Measurements from ENCODE around the gene ATG5.
"Not testable (repeated sequence)": the region's sequence is repeated elsewhere in the genome, so short reads cannot be mapped to it uniquely, and the experiment has no call there.

Gene ATG5

DNA sequence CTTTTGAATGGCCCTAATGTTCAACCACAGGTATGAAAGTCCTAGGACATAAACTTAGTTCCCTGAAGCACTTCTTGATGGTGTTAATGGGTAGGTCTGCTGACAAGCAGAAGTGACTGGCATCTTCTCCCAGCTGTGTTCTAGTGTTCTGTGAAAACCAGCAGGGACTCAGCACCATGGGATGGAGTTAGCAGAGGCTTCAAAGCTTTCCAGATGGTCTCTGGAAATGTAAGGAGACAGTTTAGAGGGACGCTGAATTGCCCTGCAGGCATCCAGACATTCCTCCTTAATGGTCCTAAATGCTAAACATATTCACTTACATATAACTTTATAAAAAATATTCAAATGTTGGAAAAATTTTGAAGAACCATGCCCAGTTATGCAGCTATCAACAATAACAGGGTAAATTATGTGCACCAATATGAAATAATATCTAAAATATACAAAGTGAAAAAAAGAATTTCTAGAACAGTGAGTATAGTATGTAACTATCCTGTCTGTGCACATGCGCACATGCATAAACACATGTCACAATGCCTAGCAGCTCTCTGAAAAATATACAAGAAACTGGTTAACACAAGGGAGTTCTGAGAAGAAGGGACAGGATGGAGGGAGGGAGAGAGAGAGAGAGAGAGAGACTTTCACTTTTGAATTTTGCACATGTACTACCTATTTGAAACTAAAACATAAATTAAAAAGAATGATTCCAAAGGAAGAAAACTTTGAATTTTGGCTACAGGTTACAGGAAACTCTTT lies 152.3 kb downstream of the ATG5 start:
- DNase-seq = no peak

DNA sequence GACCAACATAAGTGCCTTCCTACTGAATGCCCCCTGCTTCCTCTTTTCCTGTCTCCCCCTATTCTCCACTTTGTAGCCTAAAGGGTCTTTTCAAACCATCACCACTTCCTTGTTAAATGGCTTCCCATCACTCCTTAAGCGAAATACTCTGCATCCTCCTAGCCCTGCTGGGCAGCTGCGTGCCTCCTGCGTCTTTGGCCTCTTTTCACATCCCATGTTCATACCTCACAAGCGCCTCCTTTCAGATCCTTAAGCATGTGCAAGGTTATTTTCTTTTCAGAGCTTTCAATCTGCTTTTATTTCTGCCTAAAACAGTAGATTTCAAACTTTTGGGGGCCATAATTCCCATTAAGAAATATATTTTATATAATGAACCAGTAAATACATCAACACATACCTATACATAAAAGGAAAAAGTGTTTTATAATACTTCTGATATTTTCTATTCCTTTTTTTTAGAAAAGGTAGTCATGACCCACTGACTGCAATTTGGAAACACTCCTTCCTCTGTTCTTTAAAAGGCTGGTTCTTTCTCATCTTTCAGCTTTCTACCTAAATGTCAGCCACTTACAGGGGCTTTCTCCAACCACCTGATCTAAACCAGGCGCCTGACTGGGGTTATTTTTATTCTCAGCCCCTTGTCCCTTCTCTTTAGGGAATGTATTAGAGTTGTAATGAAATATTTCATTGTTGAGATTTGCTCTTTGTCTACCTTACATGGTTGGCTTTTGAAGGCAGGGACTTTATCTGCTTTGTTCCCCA lies 155.3 kb downstream of the ATG5 start:
- no peak for DNase-seq

DNA sequence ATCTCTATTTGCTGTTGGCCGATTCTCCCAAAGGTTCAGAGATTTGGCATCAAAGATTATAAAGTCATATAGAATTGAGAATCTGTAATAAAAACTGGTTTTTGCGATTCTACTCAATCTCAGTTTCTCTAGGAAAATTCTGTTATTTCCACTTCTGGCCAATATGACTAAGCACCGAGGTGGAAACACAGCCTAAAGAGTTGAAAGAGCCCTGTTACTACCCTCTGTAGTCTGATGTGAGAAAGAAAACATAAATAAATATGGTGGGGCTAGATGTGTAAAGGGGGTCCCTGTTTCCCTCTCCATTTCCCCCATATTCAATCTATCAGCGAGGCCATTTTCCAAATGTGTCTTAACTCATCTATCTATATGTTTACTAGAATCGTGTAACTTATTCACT lies 156.0 kb downstream of the ATG5 start:
- DNase-seq = no peak

- no peak for DNase-seq
Measured at GRCh38 chr6:106168097-106168888, 157.3 kb downstream of the ATG5 start.

GRCh38 chr6:106167096-106167814 lies 158.3 kb downstream of the ATG5 start:
- DNase-seq = no peak

DNA sequence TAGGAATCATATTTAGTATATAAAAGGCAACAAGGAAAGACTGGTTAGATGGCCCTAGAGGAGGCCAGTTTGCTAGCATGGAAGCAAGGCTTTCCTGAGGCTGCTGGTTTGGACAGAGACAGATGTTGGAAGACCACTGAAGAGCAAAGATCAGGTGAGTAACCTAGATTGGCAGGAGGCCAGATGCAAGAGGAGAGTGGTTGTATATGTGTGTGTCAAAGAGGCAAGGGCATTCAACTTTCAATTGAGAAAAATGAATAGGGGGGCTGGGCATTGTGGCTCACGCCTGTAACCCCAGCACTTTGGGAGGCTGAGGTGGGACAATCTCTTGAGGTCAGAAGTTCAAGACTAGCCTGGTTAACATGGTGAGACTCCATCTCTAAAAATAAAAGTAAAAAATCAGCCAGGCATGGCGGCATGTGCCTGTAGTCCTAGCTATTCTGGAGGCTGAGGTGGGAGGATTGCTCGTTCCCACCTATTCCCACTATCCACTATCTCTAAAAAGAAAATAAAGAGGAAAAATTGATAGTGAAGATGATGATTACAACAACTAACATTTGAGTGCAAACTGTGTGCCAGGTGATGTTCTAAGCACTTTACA lies 159.6 kb downstream of the ATG5 start:
- peak; percentile 8 for DNase-seq

DNA sequence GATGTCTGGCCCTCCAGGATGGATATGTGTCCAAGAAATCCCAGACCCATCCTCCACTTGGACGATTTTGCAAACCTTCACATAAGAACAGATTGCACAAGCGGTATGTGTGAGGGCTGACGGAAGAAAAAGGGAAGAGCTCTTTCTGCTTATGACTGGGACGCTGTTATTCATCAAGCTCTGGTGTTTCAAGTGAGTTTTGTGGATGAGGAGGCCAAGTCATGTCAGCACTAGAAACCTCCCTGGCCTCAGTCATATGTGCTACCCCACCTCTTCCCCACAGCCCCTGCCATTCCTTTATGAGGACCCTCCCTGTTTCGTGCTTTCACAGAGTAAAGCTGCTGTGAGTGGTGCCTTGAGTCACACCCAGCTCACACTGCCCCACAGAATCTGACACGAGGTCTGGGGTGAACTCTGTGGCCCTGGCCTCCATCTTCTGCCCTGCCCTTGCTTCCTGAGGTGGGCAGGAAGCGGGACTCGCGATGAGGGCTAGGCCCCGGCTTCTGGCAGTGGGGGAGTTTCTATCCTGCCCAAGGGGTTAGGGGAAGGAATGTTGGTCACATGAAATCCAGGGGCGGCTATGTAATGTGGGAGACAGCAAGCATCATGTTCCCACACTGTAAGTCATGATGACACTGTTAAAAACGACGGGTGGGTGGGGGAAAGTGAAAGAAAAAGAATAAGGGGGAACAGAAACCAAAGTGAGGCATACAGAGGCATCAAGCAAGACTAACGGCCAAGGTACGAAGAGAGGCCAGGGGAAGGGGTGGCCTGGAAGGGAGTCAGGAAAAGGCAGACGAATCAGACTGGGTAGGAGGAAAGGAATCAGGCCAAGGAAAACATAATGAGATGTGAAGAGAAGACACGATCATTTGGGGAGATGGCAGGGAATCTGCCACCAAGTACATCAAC lies 161.3 kb downstream of the ATG5 start:
- no peak for DNase-seq

DNA sequence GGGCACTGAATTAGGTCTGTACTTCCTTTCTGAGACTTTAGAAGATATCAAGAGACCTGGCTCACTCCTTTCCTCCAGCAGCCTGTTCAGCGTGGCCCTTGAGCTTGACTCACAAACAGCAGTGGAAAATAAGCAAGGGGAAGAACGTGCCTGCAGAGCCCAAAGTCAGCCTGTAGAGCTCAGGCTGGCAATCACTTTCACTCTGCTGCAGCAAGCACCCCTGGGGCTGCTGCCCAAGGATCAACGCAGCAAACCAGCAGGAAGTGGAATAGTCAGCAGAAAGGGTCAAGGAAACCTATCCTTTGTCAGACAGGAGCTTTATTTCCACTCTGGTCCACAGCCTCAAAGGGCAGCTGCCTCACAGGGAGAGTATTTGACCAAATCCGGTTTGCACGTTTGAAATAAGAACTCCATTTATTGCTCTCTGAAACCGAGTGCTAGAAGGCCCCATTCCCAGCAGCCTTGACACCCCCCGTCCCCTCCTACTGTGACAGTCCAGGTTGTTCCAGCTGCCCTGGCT lies 162.1 kb downstream of the ATG5 start:
- DNase-seq = no peak

GRCh38 chr6:106162921-106163320 lies 162.6 kb downstream of the ATG5 start:
- DNase-seq = no peak

DNA sequence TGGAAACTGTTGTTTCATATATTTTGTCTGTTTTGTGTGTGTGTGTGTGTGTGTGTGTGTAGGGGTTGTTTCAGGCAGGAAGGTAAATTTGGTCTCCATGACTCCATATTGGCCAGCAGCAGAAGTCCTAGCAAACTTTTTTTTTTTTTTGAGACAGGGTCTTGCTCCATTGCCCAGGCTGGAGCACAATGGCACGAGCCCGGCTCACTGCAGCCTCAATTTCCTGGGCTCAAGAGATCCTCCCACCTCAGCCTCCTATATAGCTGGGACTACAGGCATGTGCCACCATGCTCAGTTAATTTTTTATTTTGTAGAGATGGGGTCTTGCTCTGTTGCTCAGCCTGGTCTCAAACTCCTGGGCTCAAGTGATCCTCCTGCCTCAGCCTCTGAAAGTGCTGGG lies 163.7 kb downstream of the ATG5 start:
- no peak for DNase-seq

- no peak for DNase-seq
Measured at GRCh38 chr6:106161311-106161874, 164.2 kb downstream of the ATG5 start.

- DNase-seq = no peak
Measured at GRCh38 chr6:106160189-106160588, 165.4 kb downstream of the ATG5 start.

DNA sequence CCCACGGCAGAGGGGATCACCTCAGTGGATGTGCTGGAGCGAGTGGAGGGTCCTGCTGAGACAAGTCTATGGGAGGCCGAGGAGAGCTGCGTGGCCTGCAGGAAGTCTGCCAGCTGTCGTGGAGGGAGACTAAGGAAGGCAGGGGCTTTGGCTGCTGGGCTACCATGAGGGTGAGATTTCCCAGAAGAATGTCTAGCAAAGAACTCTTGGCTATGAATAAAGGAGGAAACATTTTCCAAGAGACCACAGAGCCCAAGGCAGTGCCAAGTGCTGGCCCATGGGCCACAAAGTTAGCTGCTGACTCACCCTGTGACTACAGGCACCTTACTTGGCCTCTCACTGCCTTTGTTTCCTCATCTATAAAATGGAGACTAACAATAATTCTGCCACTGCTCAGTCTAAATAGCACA lies 166.0 kb downstream of the ATG5 start:
- DNase-seq = no peak

GRCh38 chr6:106158816-106159215 lies 166.7 kb downstream of the ATG5 start:
- DNase-seq = no peak

DNA sequence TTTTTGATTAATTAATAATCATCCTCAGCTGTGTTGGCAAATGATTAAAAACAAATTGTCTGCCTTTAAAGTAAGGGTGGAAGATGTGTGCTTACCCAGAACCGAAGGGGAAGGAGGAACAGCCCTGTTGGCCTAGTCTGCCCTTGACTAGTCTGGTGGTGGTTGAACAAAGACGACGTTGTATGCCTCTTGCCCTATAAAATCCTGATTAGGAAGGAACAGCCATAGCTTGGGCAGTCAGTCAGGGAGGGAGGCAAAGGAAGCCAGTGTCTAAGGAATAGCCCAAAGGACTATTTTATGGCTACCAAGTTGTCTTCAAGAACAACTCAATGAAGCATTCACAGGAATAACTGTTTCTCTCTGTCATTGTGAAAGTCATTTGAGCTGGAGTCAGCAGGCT lies 168.7 kb downstream of the ATG5 start:
- no peak for DNase-seq

DNA sequence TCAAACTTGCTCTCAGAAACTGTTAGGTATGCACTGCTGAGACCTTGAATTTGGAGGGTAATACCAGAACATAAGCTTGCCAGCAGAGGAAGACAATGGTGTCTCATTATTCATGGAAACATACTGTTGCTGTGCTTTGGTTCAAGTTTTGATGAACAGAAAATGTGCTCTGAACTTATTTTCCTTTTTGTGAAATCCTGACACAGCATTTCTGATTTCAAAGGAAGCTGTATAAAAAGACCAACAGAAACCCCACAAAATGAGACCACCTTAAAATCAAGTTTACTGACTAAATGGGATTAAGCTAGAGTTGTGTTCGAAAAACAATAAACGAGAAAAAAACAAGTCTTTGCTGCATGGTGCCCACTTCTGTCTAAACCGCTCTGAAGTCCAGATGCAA lies 169.1 kb downstream of the ATG5 start:
- DNase-seq = no peak

- DNase-seq = no peak
Measured at GRCh38 chr6:106155219-106155830, 170.2 kb downstream of the ATG5 start.

DNA sequence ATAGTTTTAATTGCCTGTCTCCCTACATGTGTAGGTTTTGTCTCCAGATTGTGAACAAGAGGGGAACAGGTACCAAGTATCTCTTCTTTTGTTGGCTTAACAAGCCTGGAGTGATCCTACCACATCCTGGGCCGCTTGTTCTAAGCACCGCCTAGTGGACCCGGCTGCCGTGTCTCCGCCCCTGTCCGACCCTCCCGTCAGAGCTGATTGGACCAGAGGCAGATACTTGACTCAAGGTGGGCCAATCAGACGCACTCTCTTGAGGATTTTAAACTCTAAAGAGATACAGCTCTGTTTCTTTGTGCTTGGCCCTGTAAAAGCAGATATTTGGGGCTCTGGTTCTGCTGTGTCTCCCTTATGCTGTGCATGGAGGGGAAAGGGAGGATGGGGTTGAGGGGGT lies 171.2 kb downstream of the ATG5 start:
- DNase-seq = no peak

- DNase-seq = no peak
Measured at GRCh38 chr6:106152952-106153351, 172.6 kb downstream of the ATG5 start.

DNA sequence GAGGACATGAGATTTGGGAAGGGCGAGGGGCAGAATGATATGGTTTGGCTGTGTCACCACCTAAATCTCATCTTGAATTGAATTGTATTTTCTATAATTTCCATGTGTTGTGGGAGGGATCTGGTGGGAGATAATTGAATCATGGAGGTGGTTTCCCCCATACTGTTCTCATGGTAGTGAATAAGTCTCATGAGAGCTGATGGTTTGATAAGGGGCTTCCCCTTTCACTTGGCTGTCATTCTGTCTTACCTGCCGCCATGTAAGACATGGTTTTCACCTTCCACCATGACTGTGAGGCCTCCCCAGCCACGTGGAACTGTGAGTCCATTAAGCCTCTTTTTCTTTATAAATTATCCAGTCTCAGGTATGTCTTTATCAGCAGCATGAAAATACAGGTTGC lies 173.1 kb downstream of the ATG5 start:
- not testable (repeated sequence) for DNase-seq
